Measurements from ENCODE around the gene TMEM164. TPM values are rescaled to one million over a fixed set of nuclear protein-coding genes. Genes with fewer than 3 reads are reported as not detected.

Gene TMEM164
- total and polyA plus RNA-seq, 2 of the 4 experiments (the other 2 are of a cell fraction), result 6.3 to 7.1 TPM

DNA sequence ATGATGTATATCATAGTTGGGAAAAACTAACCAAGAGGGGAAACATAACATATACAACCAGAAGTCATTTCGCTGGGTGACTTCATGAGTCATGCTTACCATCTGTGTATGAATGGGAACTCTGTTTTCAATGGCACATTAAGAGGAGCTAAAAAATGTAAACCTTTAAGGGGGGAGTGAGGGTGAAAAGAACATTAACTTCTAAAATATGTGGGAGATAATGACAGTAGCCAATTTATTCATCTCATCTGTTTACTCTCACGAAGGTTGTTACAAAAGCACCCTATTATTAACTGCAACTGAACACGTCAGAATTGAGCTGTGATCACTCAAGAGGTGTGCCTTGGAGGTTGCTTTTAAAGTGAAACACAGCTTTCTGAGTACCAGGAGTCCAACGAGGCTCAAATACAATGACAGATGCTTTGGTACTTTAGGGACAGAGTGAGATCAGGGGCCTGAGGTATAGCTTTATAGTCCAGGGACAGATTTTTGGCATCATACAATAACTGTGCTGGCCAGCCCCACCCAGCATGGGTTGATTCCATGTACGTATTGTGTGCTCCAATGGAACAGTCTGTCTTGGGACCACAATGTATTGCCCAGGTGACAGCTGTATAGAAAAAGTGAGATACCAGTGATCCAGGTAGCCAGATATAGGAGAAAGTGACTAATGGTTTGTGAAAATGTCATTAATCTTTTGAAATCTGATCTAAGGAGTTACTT lies 207.7 kb downstream of the TMEM164 start (continued):
- TF ChIP-seq, protein P1, sequence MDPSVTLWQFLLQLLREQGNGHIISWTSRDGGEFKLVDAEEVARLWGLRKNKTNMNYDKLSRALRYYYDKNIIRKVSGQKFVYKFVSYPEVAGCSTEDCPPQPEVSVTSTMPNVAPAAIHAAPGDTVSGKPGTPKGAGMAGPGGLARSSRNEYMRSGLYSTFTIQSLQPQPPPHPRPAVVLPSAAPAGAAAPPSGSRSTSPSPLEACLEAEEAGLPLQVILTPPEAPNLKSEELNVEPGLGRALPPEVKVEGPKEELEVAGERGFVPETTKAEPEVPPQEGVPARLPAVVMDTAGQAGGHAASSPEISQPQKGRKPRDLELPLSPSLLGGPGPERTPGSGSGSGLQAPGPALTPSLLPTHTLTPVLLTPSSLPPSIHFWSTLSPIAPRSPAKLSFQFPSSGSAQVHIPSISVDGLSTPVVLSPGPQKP (IDR thresholded peaks at IDR 0.05; ENCODE audit: borderline replicate concordance, low read depth, low read length), result no peak
- peak; percentile 6; the same call in 1 of the 2 replicates for TF ChIP-seq RAD21 (IDR thresholded peaks at IDR 0.05; ENCODE audit: low read length)

DNA sequence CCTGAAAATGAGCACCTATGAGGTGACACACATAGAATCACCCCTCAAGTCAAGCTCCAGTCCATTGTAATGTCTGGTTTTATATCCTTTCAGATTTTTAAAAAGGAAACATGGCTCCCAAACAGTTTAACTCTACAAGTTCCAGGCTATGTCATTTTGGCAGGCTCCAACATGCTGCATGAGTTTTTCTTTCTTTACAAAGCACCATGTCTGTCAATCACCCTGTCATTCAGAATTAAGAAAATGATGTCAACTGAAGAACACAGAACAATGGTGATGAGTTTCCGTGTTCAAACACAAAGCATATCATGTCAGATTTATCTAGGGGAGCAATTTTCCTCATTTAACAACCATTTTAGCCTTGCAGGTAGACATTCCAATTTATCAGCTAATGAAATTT lies 208.4 kb downstream of the TMEM164 start:
- no peak overlapping the region for H4K91ac ChIP-seq (ENCODE audit: insufficient read depth, low read depth, low read length)
- H2BK20ac ChIP-seq (ENCODE audit: low read depth, low read length), result peak overlapping the region; percentile 51; the same call in 1 of the 2 replicates
- no peak overlapping the region for H3K27ac ChIP-seq (ENCODE audit: insufficient read depth, low read length)
- H3K9me3 ChIP-seq (ENCODE audit: control insufficient read depth, insufficient read depth, low read length), result no peaks in the 10 kb centered on the region
- no peak overlapping the region for H3K14ac ChIP-seq (replicated peaks; ENCODE audit: low read depth, low read length)
- no CpG with 5 or more reads among the region's 1 CpG for WGBS, 2 experiments (ENCODE audit: extremely low coverage in 2 of 2, insufficient read length in 1 of 2)
- H4K20me1 ChIP-seq (ENCODE audit: insufficient read depth, low read length), result no peaks in the 10 kb centered on the region
- H3K9me1 ChIP-seq (ENCODE audit: insufficient read depth, low read length), result no peaks in the 10 kb centered on the region
- H3K36me3 ChIP-seq (ENCODE audit: control insufficient read depth, insufficient read depth, low read length), result no peaks in the 10 kb centered on the region
- H3K4me1 ChIP-seq (ENCODE audit: control insufficient read depth, insufficient read depth, low read length), result peaks cover 7% of the 10 kb centered on the region
- ATAC-seq (ENCODE audit: low read depth) (no peak), DNase-seq (no peak)
- H2AK9ac ChIP-seq (replicated peaks; ENCODE audit: low read depth, low read length, poor library complexity), result no peak overlapping the region
- no peak overlapping the region for H3K56ac ChIP-seq (ENCODE audit: extremely low read depth, insufficient read depth, low read length)
- no peak overlapping the region for H3K23ac ChIP-seq (ENCODE audit: low read depth, low read length)
- ChIA-PET CTCF (interaction anchor here (0.6 to 1.3 kb wide), 2 partner anchors 26 to 447 kb away, joined by 3 read pairs; no protein-coding TSS in a partner anchor), POLR2A (ENCODE audit: unreplicated experiment) (no interaction called here)
- intact Hi-C loops (cut with micrococcal nuclease), result no loop called here
- no peak overlapping the region for H3K9ac ChIP-seq (ENCODE audit: low read depth, low read length)
- H4K8ac ChIP-seq (ENCODE audit: low read depth in 2 of 2, low read length in 2 of 2), result no peak overlapping the region; a peak in 1 of 4 replicates
- peak overlapping the region; percentile 47; the same call in 1 of the 2 replicates for H3K18ac ChIP-seq (ENCODE audit: low read depth, low read length)
- BruUV-seq (replicated peaks), result no TSS peak
- H2BK5ac ChIP-seq (ENCODE audit: low read depth, low read length, poor library complexity, severe bottlenecking), result peak overlapping the region; percentile 35
- H3K4me2 ChIP-seq (ENCODE audit: low read depth, low read length), result no peak overlapping the region
- peak overlapping the region; percentile 47; the same call in 1 of the 2 replicates for H2BK120ac ChIP-seq (ENCODE audit: low read depth, low read length)
- no peak overlapping the region for H2AFZ ChIP-seq (replicated peaks; ENCODE audit: low read length, poor library complexity)
- H2AK5ac ChIP-seq (ENCODE audit: low read depth, low read length), result no peak overlapping the region
- H3K27me3 ChIP-seq (ENCODE audit: control insufficient read depth, insufficient read depth, low read length), result no peaks in the 10 kb centered on the region
- no peak overlapping the region for H2BK15ac ChIP-seq (ENCODE audit: low read depth, low read length)
- in situ Hi-C loops (cut with MboI; ENCODE audit: low sequenced_read_pairs), result no loop called here
- dilution Hi-C loops (cut with HindIII; ENCODE audit: low sequenced_read_pairs, unreplicated experiment), result no loop called here
- no peak overlapping the region for H3K4ac ChIP-seq (ENCODE audit: low read depth, low read length)
- H4K5ac ChIP-seq (ENCODE audit: low read depth, low read length), result peak overlapping the region; percentile 79; the same call in 1 of the 2 replicates
- peaks cover 11 to 19% of the 10 kb centered on the region in 2 experiments; a peak in 3 of 4 replicates for H3K79me1 ChIP-seq (ENCODE audit: low read depth in 1 of 2, low read length in 2 of 2)
- H3K4me3 ChIP-seq (ENCODE audit: insufficient read depth, low read depth, low read length), result no peak overlapping the region
- TF ChIP-seq FOS (IDR thresholded peaks at IDR 0.05; ENCODE audit: low read depth, low read length) (no peak), MAZ (IDR thresholded peaks at IDR 0.05; ENCODE audit: borderline replicate concordance, low read depth, low read length) (no peak), RCOR1 (IDR thresholded peaks at IDR 0.05; ENCODE audit: insufficient replicate concordance, low read length) (no peak), RFX5 (IDR thresholded peaks at IDR 0.05; ENCODE audit: low read depth, low read length) (no peak), BHLHE40 (IDR thresholded peaks at IDR 0.05; ENCODE audit: low read depth, low read length) (no peak), MAFK (IDR thresholded peaks at IDR 0.05; ENCODE audit: low read depth, low read length) (no peak), RAD21 (IDR thresholded peaks at IDR 0.05; ENCODE audit: low read length) (no peak)
- TF ChIP-seq, protein P1 (IDR thresholded peaks at IDR 0.05; ENCODE audit: borderline replicate concordance, low read depth, low read length), result no peak
- TF ChIP-seq, protein P2, sequence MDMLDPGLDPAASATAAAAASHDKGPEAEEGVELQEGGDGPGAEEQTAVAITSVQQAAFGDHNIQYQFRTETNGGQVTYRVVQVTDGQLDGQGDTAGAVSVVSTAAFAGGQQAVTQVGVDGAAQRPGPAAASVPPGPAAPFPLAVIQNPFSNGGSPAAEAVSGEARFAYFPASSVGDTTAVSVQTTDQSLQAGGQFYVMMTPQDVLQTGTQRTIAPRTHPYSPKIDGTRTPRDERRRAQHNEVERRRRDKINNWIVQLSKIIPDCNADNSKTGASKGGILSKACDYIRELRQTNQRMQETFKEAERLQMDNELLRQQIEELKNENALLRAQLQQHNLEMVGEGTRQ (IDR thresholded peaks at IDR 0.05; ENCODE audit: low read depth, low read length), result no peak

All from IMR-90 (cell line).